ENCODE measurements around the gene HBE1. TPM values are rescaled to one million over a fixed set of nuclear protein-coding genes. Genes with fewer than 3 reads are reported as not detected.

HBE1 gene
- total and polyA plus RNA-seq, 10 of the 15 experiments (the other 5 are each of a cell fraction or from before 2014, with no cell fraction given): 0.13 to 2.7 (median 0.62) TPM; not detected in 5

DNA sequence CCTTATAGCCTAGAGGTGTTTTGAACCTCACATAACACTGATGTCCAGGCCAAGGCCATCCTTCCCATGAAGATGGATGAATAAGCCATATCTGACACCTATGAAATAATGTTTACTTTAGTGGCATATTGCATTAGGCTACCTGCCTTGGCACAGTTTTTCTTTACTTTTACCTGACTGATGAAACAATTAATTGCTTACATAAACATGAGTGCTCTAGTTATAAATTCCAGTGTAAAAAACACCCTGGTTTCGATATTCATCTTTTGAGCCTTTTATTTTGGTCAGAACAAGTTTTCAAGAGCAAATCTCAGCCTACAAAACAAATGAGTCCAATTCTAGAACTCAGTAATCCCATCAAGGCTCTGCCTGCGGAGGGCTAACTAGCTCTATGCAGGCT, 7.0 kb upstream of the HBE1 start (continued):
- TF ChIP-seq ZNF687 (IDR thresholded peaks at IDR 0.05): no peak
- TF ChIP-seq RFX5 (IDR thresholded peaks at IDR 0.05; ENCODE audit: low read depth, low read length): no peak
- no peak for TF ChIP-seq IKZF1 (conservative IDR thresholded peaks at IDR 0.05)
- TF ChIP-seq, protein P1, sequence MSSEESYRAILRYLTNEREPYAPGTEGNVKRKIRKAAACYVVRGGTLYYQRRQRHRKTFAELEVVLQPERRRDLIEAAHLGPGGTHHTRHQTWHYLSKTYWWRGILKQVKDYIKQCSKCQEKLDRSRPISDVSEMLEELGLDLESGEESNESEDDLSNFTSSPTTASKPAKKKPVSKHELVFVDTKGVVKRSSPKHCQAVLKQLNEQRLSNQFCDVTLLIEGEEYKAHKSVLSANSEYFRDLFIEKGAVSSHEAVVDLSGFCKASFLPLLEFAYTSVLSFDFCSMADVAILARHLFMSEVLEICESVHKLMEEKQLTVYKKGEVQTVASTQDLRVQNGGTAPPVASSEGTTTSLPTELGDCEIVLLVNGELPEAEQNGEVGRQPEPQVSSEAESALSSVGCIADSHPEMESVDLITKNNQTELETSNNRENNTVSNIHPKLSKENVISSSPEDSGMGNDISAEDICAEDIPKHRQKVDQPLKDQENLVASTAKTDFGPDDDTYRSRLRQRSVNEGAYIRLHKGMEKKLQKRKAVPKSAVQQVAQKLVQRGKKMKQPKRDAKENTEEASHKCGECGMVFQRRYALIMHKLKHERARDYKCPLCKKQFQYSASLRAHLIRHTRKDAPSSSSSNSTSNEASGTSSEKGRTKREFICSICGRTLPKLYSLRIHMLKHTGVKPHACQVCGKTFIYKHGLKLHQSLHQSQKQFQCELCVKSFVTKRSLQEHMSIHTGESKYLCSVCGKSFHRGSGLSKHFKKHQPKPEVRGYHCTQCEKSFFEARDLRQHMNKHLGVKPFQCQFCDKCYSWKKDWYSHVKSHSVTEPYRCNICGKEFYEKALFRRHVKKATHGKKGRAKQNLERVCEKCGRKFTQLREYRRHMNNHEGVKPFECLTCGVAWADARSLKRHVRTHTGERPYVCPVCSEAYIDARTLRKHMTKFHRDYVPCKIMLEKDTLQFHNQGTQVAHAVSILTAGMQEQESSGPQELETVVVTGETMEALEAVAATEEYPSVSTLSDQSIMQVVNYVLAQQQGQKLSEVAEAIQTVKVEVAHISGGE (CRISPR knock-in tag; IDR thresholded peaks at IDR 0.05): no peak
- TF ChIP-seq TCF7 (IDR thresholded peaks at IDR 0.05; ENCODE audit: borderline replicate concordance): no peak
- TF ChIP-seq, protein P2, sequence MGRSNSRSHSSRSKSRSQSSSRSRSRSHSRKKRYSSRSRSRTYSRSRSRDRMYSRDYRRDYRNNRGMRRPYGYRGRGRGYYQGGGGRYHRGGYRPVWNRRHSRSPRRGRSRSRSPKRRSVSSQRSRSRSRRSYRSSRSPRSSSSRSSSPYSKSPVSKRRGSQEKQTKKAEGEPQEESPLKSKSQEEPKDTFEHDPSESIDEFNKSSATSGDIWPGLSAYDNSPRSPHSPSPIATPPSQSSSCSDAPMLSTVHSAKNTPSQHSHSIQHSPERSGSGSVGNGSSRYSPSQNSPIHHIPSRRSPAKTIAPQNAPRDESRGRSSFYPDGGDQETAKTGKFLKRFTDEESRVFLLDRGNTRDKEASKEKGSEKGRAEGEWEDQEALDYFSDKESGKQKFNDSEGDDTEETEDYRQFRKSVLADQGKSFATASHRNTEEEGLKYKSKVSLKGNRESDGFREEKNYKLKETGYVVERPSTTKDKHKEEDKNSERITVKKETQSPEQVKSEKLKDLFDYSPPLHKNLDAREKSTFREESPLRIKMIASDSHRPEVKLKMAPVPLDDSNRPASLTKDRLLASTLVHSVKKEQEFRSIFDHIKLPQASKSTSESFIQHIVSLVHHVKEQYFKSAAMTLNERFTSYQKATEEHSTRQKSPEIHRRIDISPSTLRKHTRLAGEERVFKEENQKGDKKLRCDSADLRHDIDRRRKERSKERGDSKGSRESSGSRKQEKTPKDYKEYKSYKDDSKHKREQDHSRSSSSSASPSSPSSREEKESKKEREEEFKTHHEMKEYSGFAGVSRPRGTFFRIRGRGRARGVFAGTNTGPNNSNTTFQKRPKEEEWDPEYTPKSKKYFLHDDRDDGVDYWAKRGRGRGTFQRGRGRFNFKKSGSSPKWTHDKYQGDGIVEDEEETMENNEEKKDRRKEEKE (IDR thresholded peaks at IDR 0.05): no peak
